Fibroblast of the conjunctiva (primary cell): ENCODE data around the gene ENAH.
"Not testable (repeated sequence)": the region's sequence is repeated elsewhere in the genome, so short reads cannot be mapped to it uniquely, and the experiment has no call there.

ENCODE experiments used
- DNase-seq: peaks from one replicate; pipeline ENCODE4 v3.0.0-alpha.2; 2010; ENCODE audit warnings: low read depth

The ENAH gene

GRCh38 chr1:225674381-225674780, 21.5 kb upstream of the ENAH start:
- DNase-seq = no peak

DNA sequence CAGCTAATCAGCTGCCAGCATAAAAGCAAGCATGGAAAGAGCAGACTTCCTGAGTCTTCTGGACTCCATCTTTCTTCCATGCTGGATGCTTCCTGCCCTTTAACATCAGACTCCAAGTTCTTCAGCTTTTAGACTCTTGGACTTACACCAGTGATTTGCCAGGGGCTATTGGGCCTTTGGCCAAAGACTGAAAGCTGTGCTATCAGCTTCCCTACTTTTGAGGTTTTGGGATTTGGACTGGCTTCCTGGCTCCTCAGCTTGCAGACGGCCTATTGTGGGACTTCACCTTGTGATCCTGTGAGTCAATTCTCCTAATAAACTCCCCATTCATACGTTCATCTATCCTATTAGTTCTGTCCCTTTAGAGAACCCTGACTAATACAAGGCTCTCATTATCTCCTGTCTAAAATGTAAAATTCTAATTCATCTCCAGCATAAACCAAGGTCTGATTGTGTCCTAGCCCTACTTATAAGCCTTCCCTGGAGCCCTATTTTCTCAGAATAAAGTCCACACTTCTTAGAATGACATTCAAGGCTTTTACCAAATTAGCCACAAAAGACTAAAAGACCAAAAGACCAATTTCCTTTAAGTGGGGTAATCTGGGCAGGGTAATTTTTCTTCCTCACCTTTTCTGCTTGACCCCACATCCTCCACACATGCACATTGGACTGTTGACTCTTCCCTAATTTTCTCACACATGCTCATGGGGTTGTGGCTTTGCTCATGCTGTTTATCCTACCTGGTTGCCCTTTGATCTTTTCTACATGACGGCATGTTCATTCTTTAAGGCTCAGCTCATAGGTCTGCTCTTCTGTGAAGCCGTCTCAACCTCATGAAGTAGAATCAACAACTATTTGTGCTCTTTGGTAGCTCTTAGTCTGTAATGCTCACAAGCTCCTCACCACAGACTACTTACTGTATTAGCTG, 18.1 kb upstream of the ENAH start:
- DNase-seq = no peak

DNA sequence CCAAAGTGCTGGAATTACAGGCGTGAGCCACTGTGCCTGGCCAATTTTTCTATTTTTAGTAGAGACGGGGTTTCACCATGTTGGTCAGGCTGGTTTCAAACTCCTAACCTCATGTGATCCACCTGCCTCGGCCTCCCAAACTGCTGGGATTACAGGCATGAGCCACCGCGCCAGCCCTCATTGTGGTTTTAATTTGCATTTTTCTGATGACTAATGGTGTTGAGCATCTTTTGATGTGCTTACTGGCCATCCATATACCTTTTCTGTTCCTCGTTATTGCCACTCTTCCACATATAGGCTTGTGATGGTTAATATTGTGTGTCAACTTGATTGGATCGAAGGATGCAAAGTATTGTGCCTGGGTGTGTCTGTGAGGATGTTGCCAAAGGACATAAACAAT, 17.4 kb upstream of the ENAH start:
- DNase-seq = no peak

DNA sequence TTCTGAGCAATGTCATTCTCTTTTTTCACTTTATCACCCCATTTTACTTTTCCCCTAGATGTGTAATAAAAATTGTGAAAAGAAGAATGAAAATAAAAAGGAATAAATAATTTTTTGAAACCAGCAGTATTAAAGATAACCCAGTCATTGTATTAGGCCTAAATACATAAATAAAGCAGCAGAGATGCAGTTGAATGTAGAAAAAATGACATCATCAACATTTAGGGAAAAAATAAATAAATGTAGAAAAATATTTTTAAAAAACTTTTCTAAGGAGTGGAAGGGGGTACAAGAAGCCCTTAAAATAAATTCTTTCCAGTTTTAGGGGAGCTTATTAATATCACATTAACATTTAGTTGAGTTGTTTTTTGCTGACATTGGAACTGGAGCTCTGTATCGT, 15.3 kb upstream of the ENAH start:
- DNase-seq = no peak

- no peak for DNase-seq
Observed at GRCh38 chr1:225667362-225667761, 14.4 kb upstream of the ENAH start.

GRCh38 chr1:225666495-225666894, 13.6 kb upstream of the ENAH start:
- DNase-seq = no peak

GRCh38 chr1:225664762-225665161, 11.8 kb upstream of the ENAH start:
- no peak for DNase-seq

DNA sequence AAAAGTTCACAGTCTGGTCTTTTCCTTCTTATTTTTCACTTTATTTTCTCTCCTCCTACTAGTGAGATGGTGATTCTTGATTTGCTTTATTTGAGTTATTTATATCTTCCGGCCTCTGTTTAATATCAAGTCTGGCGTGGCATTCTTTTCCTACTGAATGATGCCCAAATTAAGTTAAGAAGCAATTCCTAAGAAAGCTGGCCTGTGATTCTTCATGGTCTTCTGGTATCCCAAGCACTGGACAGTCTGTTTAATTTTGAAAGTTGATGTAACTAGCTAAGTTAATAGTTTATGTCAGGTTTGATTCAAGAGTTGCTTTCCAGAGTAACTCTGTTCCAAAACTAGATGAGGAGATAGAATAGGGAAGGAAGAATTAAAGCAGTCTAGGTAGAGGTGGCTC, 9.2 kb upstream of the ENAH start:
- no peak for DNase-seq

DNA sequence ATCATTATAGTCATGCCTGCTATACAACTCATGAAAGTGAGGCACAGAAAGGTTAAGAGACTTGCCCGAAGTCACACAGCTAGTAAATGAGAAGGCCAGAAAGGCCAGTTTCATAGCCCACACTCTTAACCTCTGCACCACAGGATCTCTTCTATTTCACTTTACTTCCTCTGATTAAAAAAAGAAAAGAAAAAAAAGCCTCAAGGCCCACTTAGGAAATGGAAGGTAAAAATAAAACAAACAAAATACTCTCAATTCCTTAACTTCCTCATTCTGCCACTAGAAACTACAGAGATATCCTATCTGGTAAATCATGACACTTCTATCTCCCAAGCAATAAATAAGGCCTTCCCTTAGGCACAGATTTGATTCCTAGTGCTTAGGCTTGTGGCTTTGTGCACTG, 7.6 kb upstream of the ENAH start:
- DNase-seq = no peak

DNA sequence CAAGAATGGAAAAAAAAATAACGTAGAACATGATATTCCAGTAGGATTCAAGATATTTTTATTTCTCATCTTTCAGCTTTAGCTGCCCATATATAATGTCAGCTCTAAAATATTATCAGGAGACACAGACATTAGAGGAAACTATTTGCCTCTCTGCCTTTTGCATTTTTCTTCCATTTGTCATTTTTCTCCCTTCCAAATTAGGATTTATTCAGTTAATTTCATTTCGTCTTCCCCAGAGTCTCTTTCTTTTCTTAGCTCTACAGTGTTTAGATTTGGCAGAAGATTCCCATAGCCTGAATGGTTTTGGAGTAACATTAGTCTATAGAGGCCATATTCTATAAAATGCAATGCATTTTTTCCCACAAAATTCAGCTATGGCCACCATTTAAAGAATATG, 5.1 kb upstream of the ENAH start:
- DNase-seq = no peak

DNA sequence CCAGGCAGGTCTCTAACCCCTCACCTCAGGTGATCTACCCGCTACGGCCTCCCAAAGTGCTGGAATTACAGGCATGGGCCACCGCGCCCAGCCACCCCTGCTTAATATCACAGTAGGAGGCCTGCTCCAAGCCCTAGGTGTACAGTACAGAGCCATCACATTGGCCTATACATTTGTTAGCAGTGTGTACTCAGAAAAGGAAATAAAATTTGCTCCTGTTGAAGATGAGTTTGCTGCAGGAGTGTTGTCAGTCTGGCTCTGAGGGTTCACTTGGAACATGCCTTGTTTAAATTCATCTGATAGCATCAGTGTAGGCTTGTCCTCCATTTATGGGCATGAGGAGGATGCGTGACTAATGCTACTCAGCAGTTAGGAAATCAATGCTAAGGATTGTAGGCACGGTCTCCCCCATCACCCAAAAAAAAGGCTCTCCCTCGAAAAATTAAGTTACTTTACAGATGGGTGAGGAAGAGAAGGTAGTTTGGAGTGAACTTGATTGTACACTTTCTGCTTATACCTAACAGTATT, 4.6 kb upstream of the ENAH start:
- DNase-seq = peak; percentile 72

- DNase-seq = not testable (repeated sequence)
Observed at GRCh38 chr1:225656259-225656655, 3.3 kb upstream of the ENAH start.

DNA sequence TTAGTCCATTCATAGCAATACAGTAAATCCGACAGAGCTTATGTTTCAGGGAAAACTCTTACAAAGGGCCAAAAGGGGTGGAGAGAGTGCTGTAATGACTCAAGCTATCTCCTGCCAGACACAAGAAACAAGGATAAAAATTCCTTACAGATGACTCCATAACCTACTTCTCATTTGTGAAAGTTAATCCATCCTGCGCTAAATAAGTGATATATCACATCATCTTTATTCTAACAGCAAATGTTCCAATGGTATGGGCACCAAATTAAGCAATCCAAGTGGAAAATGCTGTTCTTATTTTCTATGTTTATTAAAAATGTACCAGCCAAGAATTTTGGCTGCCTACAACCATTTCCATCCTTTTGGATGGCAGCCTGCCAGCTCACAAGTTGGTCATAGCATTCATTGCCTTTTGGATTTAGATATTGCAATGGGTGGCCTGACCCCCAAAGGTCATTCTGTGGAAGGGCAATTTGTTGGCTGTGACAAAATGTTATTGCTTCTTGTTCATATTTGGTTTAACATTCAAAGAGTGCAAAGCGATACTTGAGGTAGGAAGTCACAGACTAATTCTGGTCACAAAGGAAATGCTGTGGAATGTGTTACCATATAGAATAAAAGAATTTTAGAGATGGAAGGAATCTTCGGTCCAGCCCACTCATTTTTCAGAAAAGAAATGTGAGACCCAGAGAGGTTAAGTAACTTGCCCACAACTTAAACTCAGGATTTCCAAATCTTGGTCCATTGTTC, 2.8 kb upstream of the ENAH start:
- DNase-seq = peak; percentile 98

GRCh38 chr1:225654688-225655508, 2.0 kb upstream of the ENAH start:
- no peak for DNase-seq

GRCh38 chr1:225654277-225654597, 1.3 kb upstream of the ENAH start:
- DNase-seq = no peak

GRCh38 chr1:225653463-225654276, 747 bp upstream of the ENAH start:
- DNase-seq = no peak

DNA sequence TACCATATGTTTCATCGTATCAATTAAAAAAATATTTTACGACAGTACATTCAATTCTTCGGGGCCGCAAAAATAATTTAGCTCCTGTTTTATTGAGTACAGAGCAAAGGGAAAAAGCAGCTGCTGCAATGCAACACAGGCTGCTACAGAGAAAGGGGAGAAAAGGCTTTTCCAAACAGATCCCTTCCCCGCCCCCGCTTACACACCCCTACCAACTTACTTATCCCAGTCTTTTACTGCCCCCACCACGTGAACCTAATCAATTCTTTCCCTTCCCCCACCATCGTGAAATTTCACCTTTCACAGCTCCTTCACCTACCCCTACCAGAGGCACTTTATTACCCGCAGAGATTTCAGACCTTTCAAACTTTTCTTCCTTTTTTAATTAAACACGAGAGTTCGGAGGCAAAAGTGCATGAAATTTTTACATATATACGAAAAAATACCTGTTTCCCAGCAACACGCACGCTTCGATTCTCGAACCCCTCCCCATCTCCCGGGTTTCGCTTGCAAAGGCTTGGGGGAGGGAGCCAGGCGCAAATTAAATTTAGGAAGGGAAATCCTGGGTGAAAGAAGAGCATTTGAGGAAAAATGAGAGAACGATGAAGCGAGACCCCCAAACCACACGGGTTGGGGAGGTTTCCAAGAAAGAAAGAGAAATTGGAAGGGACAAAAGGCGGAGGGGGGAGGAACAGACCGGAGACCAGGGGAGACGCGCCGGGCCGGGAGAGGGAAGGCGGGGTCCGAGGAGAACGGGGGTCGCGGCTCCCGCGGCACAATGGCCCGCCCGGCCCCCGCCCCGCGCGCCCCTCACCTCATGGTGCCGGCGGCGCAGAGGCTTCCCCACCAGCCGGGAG, 823 bp downstream of the ENAH start:
- no peak for DNase-seq

DNA sequence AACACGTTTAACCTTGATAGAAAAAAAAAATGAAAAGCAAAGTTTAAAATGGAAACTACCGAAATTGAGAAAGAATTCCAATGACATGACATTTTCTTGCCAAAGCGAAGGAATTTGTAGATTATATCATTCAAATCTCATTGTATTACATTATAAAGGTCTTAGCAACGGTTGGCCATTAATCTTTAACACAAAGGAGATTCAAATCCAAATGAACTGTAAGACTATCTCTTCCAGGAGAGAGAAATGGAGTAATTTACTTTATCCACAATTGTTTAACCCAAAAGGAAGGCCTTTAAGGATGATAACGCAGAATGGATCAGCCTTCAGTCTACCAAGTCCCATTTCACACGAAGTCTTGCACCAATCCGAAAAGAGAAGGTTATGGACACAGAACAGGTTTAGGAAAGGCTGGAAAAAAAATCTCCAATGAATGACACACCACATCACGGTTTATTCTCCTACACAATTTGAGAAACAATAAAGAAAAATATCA, 1.5 kb downstream of the ENAH start:
- no peak for DNase-seq

- DNase-seq = no peak
Observed at GRCh38 chr1:225650179-225650578, 2.7 kb downstream of the ENAH start.

DNA sequence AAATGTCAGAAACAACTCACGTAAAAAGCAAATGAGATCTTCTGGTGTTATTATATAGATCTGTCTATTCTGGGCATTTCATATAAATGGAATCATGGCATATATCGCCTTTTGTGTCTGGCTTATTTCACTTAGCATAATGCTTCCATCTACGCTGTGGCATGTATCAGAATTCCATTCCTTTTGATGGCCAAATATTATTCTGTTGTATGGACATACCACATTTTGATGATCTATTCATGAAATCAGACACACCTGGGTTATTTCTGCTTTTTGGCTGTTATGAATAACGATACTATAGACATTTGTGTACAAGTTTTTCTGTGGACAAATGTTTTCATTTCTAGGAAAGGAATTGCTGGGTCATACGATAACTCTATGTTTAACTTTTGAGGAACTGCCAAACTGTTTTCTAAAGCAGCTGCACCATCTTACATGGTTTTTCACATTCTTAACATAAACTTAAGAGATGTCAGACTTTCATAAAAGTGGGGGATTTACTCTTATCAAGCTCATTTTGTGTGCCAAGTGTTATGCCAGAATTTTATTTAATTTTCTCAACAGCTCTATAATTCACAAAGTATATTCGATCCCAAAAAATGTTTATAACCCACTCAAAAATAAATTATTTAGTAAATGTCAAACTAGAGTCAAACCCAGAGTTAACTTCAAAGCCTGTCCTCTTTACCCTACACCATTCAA, 7.6 kb downstream of the ENAH start:
- no peak for DNase-seq
